ENCODE measurements around the gene IER5.
A peak's percentile ranks its signal among the peaks of the same experiment; 100 is the strongest.

The IER5 gene

GRCh38 chr1:181077576-181078242 is 10.8 kb upstream of the IER5 start:
- no peak for DNase-seq

- no peak for DNase-seq
These were observed 9.1 kb upstream of the IER5 start for GRCh38 chr1:181079382-181079781.

GRCh38 chr1:181079920-181080319 is 8.6 kb upstream of the IER5 start:
- DNase-seq, result no peak

GRCh38 chr1:181080556-181080955 is 7.9 kb upstream of the IER5 start:
- DNase-seq, result no peak

- DNase-seq, result no peak
These were observed 7.1 kb upstream of the IER5 start for GRCh38 chr1:181081395-181081794.

GRCh38 chr1:181083842-181084605 is 4.5 kb upstream of the IER5 start:
- peak; percentile 60 for DNase-seq

GRCh38 chr1:181084606-181084969 is 3.9 kb upstream of the IER5 start:
- DNase-seq, result no peak

GRCh38 chr1:181086091-181086490 is 2.4 kb upstream of the IER5 start:
- no peak for DNase-seq

- DNase-seq, result no peak
These were observed 1.6 kb upstream of the IER5 start for GRCh38 chr1:181086926-181087325.

GRCh38 chr1:181087400-181087901 is 1.0 kb upstream of the IER5 start:
- no peak for DNase-seq

- no peak for DNase-seq
These were observed 646 bp downstream of the IER5 start for GRCh38 chr1:181089017-181089675.

- no peak for DNase-seq
These were observed 1.4 kb downstream of the IER5 start for GRCh38 chr1:181089676-181090544.

GRCh38 chr1:181090641-181091126 is 2.2 kb downstream of the IER5 start:
- no peak for DNase-seq

- DNase-seq, result no peak
These were observed 3.0 kb downstream of the IER5 start for GRCh38 chr1:181091309-181092040.

- no peak for DNase-seq
These were observed 3.6 kb downstream of the IER5 start for GRCh38 chr1:181092056-181092455.

- no peak for DNase-seq
These were observed 4.5 kb downstream of the IER5 start for GRCh38 chr1:181092883-181093458.

- DNase-seq, result no peak
These were observed 6.1 kb downstream of the IER5 start for GRCh38 chr1:181094416-181095212.

GRCh38 chr1:181095260-181095659 is 6.8 kb downstream of the IER5 start:
- DNase-seq, result no peak

- no peak for DNase-seq
These were observed 7.3 kb downstream of the IER5 start for GRCh38 chr1:181095763-181096184.

- peak; percentile 91 for DNase-seq
These were observed 8.7 kb downstream of the IER5 start for GRCh38 chr1:181097242-181097641.

All from DMS 273 treated with DMSO at 0.1 percent for 48 hours (cell line).